CD4-positive, alpha-beta T cell treated with Interleukin-6 for 4 hours (primary cell): Measurements from ENCODE around the gene FSTL4.

Source experiments
- DNase-seq: peaks from one replicate; pipeline ENCODE4 v3.0.0-alpha.2; 2020; ENCODE audit warnings: mixed read lengths

Gene FSTL4

DNA sequence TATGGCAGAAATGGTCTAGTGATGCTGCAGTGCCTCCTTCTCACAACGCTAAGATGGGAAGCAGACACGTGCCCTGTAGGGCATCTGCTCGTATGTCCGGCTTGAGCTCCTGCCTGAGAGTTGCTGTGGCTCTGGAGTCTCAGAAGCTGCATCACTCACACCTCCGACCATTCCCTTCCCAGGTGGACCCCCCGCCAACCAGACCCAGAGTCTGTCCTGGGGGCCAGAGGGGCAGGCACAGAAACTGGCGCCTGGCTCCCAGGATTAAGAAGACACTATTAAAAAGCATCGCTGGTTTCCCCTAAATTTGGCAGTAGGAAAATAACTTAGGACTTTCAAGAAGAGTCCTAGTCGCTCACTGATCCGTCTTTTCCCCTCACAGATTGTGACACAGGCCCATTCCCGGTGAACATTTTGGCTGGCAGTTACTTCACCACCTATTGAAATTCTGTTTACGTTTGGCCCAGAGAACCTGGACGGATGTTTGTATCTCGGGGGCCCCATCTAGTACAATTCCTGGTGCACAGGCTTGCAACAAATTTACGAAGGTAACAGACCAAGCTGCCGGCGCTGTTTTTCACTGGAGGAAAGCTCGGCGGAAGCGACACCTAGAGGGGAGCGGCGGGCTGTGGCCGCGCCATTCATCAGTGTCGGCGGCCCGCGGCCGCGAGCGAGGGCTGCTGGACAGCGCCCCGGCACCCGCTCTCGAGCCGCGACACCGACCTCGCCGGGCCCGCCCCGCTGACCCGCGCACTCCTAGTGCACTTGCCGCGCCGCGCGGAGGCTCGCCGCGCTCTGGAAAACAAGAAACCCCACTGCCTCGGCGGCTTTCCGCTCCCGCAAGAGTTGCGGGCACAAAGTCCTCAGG lies 1.6 kb downstream of the FSTL4 start:
- peak; percentile 24 for DNase-seq

DNA sequence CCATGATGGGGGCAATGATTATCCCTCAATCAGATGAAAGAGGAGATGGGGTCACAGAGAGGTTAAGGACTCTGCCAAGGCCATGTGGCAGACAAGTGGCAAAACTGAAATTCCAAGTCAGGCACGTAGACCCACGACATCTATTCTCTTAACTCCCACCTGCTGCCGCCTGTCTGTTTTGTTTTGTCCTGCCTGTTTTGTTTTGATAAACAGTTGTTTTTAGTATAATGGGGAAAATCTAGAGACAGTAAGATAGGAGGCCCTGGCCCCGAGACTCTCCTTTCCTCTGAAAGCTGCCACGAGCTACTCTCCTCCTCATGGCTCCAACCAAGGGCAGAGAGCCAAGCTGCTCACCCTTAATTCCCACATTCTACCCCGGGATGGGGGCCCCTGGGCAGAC lies 4.9 kb downstream of the FSTL4 start:
- no peak for DNase-seq

DNA sequence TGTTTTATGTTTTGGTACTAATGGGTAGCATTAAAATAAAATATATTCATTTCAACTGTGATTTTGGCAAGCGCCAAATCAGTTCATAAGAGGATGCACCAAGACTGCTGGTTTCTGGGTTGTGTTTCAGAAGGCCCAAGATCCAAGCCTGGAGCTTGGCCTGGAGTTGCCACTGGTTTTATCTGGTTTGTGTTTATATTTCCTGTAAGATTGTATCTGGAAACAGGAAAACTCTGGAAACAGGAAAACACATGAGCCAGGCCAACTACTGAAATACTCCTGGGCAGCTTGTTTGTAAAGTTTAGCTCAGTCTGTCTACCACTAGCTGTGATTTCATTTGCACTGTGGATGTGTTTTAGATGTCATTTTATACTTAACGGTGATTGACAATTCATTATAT lies 5.5 kb downstream of the FSTL4 start:
- no peak for DNase-seq

DNA sequence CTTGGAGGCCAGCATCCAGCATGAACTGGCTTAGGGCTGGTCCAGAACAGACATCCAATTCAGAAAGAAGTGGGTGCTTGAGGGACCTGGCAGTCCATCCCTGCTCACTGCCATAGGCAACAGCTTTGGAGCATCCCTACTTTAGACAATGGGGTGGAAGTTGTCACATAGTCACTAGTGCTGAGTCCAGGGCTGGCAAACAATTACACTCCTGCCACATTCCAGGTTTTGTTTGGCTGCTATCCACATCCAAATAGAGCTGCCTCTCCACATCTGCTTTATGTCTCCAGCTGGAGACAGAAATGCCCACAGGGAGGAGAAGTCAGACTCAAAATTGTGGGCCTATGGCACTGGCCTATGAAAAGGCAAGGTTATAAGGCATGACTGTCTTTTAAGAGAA lies 7.0 kb downstream of the FSTL4 start:
- DNase-seq, result no peak

DNA sequence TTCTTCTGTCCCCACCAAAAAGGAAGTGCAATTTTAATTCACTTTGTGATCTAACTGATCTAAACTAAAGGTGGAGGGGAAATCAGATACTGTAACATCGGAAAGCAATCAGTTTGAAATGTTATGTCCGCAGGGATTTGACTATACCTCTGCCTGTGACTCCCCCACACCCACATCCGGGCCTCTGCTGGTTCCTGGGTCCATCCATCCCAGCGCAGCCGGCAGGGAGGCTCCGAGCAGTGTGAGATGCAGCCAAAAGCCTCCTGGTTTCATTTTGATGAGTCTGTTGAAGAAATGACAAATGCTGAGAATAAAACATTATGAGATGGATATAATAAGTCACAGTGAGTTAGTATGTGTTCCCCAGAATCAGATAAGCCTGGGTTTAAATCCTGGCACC lies 8.6 kb downstream of the FSTL4 start:
- no peak for DNase-seq

DNA sequence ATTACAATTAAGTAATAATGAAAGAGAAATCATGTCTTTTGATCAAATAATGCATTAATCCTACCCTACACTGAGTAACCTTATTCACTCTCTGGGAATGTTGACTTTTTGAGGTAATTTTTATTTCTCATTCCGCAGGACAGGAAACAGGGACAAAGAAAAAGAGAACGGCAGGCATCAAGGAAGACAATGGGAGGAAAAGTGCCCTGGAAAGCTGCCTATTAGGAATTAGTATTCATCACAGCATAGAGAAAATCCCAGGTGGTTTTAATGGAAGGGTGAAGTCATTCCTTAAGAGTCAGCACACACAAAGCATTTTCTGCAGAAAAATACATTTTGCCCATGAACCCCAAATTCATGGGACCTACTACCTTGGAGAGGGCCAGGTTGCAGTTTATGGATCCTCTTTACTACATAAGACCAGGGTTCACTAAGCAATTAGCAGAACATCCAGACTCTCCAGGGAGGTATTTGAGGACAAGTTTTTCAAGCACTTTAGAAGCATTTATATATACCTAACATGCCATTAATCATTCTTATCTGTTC lies 9.4 kb downstream of the FSTL4 start:
- no peak for DNase-seq

DNA sequence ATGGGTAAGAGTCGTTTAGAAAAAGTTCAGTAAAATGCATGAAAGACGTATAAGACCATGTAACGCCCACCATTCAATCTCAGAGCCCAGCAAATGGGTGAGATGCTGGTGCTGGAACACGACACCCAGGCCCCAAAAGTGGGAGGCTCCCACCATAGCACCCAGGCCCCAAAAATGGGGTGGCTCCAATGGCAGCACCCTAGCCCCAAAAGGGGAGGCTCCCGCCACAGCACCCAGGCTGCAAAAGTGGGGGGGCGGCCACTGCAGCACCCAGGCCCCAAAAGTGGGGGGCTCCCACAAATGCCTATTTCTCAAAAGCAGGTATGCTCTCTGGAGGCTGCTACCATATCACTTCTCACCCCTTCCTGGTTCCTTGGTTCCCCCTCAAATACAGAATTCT lies 12.7 kb downstream of the FSTL4 start:
- no peak for DNase-seq

DNA sequence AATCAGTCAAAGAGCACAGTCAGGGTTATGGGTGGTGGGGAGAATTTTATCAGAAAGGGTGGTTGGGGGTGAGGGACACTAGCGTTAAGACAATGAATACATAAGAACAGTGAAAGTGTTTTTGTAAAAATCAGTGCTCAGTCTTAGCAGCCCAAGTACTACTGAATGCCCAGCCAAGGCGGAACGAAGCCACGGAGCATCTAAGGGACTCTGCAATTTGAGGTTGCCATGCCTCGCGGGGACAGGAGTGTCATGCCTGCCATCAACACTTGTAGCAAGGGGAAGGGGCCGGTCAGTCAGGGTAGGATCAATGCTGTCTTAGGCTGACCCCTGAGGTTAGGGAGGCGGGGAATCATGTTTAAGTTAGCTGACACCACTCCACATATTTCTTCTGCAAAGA lies 13.3 kb downstream of the FSTL4 start:
- DNase-seq, result no peak

DNA sequence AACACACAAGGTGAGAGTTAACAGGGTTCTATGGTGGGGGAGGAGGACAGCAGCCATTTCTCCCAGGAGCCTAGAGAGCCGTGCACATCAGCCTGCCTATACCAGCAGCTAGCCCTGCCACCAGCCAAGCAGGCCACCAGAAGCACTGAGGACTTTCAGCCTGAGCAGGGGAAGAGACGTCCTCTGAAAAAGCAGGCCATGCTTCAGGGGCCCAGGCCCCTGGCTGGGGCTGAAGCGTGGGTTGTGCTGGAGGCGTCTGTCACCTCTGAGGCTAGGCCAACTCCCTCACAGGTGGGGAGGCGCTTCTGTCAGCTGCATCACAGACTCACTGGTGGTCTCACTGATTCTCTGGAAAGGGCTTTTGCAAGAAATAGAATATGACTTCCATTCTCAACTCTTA lies 16.3 kb downstream of the FSTL4 start:
- no peak for DNase-seq

DNA sequence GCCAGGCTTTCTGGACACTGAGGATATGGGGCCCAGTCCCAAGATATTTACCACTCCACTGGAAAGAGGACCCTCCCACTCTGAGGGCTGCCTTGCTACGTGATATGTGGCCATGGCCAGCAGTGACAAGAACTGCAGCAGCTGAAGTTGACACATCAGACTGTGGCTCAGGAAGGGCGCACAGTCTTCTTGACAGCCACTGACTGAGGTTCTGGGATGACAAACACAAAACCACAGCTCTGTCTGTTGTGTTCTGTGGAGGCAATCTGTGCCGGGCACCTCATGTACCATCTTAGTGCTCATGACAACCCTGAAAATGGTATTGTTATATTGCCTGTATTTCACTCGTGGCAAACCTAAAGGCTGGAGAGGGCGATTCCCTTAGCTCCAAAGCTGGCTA lies 16.9 kb downstream of the FSTL4 start:
- DNase-seq, result no peak

DNA sequence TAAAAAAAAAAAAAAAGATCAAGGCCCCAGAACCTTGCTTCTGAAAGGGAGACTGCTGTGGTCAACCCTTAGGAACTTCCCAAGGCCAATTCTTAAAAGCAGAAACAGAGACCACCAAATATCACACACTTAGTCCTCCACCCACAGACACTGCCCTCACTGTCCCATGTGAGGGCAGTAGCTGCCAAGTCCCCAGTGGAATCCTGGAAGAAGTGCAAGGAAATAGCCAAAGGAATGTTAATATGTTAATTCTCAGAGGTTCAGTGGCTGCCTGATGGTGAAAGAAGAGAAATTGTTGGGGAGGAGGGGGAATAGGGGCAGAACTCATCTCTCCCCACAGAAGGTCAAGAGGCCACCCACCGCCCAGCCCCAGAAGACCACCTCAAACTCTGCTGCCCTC lies 23.1 kb downstream of the FSTL4 start:
- DNase-seq, result no peak

DNA sequence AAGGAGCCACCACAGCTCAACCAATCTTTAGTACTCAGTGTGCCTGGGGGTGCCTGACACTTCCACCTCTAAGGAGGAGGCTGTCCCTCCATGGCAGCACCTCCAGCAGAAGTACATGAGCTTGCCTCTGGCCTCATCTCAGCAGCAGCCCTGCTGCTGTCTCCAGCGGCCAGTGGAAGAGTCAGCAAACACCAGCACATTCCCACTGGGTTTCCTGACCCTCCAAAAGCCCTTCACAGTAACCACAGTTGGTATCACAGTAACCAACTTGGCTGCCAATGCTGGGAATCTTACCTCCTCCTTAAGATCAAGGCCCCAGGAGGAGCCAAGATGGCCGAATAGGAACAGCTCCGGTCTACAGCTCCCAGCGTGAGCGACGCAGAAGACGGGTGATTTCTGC lies 29.4 kb downstream of the FSTL4 start:
- DNase-seq, result no peak

DNA sequence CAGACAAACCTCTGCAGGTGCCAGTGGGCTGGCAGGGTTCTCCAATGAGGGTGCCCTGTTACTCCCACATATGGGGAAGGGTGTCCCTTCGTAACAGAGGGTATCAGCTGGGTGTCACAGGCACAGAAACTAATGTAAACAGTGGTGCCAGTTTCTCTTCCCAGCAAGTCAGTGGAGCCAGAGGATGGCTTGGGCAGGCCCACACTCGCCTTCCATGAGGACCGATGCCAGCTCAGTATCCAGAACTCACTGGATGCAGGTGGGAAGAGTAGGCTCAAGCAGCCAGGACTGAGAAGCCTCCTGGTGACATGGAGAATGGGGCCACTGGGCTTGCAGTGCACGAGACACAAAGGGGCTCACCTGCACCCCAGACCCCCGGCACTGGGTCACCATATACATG lies 30.4 kb downstream of the FSTL4 start:
- no peak for DNase-seq

DNA sequence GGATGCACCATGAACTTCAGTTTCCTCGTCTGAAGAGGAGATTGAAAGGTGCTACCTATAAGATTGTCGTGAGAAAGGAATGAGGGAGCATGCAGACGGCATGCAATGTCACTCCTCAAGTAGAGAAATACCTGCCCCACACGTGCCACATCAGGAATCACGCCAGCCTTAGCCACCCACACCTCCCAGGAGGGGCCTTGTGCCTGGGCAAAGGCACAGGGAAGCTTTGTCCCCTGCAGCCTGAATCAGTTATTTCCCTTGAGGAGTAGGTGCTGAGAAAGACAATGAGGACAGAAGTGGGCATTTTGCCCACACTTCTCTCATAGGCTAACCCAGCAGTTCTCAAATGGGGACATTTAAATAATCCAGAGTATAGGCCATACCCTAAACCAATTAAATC lies 31.0 kb downstream of the FSTL4 start:
- no peak for DNase-seq

DNA sequence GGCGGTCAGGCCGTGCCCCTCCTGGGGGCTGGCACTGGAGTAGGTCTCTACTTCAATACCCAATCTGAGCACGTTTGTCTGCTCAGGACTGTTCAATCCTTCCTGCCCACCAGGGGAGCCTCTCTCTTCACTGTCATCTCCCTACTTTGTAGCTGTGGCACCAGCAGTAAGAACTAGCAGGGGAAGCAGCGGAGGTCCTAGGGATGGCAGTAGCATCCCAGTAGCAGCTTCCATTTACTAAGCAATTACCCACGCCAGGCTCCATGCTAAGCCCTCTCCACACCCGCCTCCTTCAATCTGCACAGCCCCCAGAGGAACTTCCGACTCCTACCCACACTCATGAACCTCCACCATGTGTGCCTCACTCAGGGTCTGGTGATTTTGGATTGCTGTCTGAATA lies 31.7 kb downstream of the FSTL4 start:
- no peak for DNase-seq

DNA sequence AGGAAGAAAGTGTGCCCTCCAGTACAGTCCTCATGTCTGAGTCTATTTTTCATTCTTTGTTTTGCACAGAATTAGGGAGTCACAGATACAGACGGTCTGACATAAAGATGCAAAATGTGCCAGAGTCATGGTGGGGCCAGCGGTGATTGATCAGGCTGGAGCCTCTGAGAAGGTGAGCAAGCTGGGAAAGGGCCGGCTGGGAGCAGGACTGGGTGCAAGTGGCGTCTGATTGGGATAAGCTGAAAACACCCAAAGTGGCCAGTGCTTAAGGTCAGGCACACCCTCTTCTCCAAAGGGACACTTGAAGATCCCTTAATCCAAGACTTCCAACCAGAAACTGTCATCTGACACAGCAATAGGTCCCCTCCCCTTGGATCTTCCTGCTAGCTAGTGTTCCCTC lies 32.6 kb downstream of the FSTL4 start:
- DNase-seq, result no peak

DNA sequence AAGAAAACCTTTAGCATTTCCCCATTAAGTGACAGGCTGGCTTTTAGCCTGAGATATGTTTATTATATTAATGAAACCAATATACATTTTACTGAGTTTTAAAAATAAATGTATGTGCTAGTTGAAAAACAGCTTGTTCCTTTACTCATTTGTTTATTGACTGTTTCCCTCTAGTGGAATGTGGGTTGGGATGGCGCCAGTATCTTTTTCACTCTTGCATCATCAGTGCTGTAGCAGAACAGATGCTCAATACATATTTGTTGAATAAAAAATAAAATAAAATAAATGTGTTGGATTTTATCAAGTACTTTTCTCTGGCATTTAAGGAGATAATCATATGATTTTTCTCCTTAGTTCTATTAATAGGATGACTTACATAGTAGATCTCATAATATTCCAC lies 43.0 kb downstream of the FSTL4 start:
- no peak for DNase-seq

DNA sequence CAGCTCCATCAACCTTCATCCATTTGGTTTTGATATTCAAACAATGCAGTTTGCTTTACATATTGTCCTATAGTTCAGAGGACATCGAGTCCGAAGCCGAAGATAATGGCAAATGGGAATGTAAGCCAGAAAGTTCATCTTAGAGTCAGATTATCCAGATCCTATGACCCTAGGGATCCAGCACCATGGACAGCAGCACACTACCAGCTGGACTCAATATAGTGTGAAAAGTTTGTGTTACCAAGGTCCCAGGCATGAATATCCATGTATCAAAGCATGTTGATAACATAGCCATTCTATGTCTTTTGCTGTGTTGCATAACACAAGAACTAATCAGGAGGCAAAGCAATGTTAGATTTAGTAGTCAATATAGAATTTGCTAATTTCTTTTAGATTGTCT lies 46.3 kb downstream of the FSTL4 start:
- no peak for DNase-seq

DNA sequence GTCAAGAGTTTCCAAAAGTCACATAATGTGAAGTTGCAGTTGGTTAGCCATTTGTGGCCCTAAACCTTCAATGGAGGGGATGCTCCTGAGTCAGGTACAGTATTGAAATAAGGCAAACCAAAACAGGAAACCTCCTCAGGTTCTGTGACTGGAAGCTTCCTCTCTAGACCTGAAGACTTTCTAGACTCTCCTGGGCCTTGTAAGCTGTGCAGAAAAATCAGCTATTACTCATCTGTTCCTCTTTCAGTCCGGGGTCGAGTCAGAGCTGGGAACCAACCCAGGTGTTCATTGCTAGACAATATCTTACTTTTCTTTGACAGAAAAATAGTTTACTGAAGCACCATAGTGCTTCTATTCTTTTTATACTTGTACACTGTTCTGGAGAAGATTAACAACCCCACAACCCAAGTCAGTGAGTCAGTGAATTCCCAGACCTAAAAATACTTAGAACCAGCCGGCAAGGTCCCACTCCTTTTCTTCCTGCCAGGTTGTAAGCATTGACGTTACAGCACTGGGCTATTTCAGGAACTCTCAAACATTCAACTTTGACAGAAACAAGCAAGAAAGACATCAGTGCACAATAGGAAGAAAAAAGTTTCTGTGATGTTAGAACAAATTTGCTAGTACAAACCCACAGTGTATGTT lies 47.3 kb downstream of the FSTL4 start:
- DNase-seq, result no peak

DNA sequence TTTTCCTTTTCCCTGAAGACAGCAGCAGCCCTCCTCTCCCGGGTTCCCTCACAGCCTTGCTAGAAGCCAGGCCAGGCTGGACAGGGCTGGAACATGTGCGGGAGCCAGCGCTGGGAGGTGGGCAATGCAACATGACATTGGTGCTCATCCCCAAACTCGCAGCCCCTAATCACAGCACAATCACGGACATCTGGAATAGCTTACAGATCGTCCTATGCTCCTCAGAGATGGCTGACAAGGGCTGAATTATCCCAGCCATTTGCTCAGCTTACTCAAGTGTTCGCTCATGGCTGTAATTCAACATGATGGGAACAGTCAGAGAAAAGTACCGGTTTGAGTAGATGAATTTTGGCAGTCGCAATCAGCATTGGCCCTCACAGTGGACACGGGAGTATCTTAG lies 49.8 kb downstream of the FSTL4 start:
- no peak for DNase-seq

DNA sequence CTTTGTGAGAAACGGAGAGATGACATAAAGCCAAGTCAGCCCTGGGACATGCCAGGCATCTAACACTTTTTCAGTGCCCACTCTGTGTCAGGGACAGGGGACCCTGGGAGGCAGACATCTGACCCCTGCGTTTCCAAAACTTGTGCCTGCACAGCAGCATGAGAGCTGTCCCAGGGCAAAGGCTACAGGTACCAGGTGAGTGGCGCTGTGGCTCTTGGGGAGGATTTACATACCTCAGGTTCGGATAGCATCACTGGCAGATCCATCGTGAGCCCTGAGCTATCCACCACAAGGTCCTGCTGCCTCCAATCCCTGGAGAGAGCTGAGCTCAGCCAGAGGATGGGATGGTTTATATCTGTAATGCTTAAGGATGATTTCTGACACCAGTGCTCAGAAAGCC lies 52.4 kb downstream of the FSTL4 start:
- no peak for DNase-seq

DNA sequence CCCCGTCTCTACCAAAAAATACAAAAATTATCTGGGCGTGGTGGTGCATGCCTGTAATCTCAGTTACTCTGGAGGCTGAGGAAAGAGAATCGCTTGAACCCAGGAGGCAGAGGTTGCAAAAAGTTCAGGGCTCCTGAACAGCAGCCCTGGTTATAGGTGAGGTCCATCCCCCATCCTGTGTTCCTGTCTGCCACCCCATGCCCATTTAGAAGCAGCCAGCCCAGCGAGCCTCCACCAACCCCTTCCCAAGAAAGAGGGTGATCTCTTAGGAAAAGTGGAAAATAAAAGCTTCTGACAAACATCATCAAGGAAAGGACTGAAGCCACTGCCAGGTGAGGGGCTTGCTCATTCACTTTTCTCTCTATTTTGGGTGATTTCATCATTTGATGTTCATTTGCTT lies 55.8 kb downstream of the FSTL4 start:
- no peak for DNase-seq

DNA sequence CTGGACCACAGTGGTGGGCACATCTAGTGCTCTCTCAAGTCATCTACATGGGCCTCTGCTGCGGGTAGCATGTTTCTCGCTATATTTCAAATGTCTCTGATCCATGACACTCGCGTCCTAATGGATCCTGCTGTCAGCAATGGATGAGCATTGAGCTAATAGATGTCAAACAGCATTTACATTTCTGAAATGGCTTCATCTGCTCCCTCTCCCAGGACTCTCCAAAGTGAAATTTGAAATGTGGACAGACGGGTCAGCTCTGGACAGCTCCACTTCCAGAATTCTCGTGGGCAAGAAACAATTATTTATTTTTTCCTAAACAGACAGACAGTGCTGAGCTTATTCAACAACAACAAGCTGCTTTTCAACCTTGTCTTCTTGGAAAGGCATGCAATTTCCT lies 58.1 kb downstream of the FSTL4 start:
- no peak for DNase-seq

DNA sequence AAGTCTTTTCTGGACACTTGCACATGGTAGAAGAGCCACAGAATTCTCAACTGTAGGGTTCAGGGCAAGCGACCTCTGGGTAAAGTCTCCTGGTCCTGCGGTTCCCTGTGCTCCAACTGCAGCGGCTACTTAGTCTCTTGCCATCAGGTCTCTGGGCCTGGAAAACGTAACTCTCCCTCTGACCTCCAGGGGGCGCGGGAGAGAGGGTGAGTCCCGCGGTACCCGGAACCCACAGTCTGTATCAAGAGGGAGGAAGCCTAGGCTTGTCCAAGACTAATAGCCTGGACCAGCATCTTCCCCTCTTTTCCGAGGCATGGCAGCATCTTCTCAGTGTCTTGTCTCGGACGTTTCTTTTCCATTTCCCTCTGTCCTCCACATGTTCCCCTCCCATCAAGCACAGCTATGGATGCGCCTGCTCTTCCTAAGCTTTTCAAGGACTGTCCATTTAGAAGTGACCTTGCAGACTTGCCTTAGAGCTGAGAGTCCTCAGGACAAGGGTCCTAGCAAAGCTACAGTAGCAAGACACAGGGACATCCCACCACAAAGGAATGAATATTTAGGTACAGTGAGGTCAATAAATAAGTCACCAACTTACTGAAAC lies 59.3 kb downstream of the FSTL4 start:
- DNase-seq, result peak; percentile 45
